Thyroid gland (tissue), 4 donors: ENCODE measurements around the gene SYTL4. TPM values are rescaled to one million over a fixed set of nuclear protein-coding genes. Genes with fewer than 3 reads are reported as not detected.

Source experiments
- DNase-seq, 2 donors: peaks; one replicate each; pipeline ENCODE4 v3.0.0-alpha.2; 2019
- H3K27ac ChIP-seq, 3 donors: fragments of 200-600 bp; sonication (generic); 1 replicate in 2 of 3; 2 replicates in 1 of 3; pipeline ENCODE4 v1.5.1; 2016 to 2019; ENCODE audit warnings: mild to moderate bottlenecking in 1 of 3, moderate library complexity in 1 of 3
- H3K27me3 ChIP-seq: fragments of 200-600 bp; sonication (generic); one replicate; pipeline ENCODE4 v1.5.1; 2019
- H3K36me3 ChIP-seq, 2 donors: fragments of 200-600 bp; sonication (generic); one replicate each; pipeline ENCODE4 v1.5.1; 2016 to 2019
- H3K4me1 ChIP-seq, 2 donors: fragments of 200-600 bp; sonication (generic); one replicate each; pipeline ENCODE4 v1.5.1; 2017 to 2019
- H3K4me3 ChIP-seq, 3 donors: fragments of 200-600 bp; sonication (generic); replicated peaks in 1 of 3; 1 replicate in 2 of 3; 2 replicates in 1 of 3; pipeline ENCODE4 v1.5.1; 2016; ENCODE audit warnings: mild to moderate bottlenecking in 1 of 3
- H3K9me3 ChIP-seq: fragments of 200-600 bp; sonication (generic); one replicate; pipeline ENCODE4 v1.5.1; 2017
- POLR2A ChIP-seq, 2 donors: fragments of 450-650 bp; IDR thresholded peaks; one replicate each; pipeline ENCODE4 v1.6.1; 2017; ENCODE audit warnings: antibody characterized with exemption in 2 of 2, mild to moderate bottlenecking in 2 of 2, moderate library complexity in 1 of 2
- WGBS, 2 donors: methylation state at CpG; one replicate each; pipeline ENCODE4 v1.1.5; 2017; 5-methylcytosine and 5-hydroxymethylcytosine counted together
- intact Hi-C: fragments of 100-400 bp; cut with DNase I; formaldehyde crosslinking; loops from one replicate; pipeline ENCODE4 v1.15.1; 2023
- total RNA-seq, 4 donors: library from RNA; depleted of rRNA; stranded (reverse); fragments of >200 nt; gene quantifications; one replicate each; pipeline ENCODE4 v1.2.3, GENCODE V29; 2016
- TF ChIP-seq, protein P1 (sequence below), 6 experiments: fragments of 200-600 bp in 3 of 6; fragments of 450-650 bp in 3 of 6; sonication (generic) in 3 of 6; IDR thresholded peaks; one replicate each; pipeline ENCODE4 v1.5.1; 2016 to 2019; ENCODE audit warnings: antibody characterized with exemption in 6 of 6, mild to moderate bottlenecking in 2 of 6, inconsistent platforms in 1 of 6, moderate library complexity in 1 of 6

SYTL4 gene
- total RNA-seq, 4 donors from 2014 or later, result 13.1 to 28.2 (median 23.2) TPM

DNA sequence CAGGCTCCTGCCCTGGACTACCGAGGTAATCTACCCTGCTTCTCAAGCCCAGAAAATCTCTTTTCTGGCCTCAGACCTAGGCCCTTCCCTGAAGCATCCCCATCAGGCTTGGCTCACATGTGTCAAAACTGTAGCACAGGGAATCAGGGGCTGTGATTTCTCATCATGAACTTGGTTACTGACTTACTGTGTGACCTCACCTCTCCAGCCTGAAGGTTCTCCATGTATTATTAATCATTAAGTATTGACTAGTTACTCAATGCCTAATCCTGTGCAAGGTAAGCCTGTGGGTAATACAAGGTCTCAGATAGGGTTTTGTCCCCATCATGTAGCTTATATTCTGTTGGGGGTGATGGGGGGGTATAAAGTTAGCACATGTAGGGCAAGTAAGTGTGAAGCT lies 81.1 kb downstream of the SYTL4 start:
- no peak for TF ChIP-seq POLR2A (IDR thresholded peaks at IDR 0.05)
- TF ChIP-seq, protein P1, sequence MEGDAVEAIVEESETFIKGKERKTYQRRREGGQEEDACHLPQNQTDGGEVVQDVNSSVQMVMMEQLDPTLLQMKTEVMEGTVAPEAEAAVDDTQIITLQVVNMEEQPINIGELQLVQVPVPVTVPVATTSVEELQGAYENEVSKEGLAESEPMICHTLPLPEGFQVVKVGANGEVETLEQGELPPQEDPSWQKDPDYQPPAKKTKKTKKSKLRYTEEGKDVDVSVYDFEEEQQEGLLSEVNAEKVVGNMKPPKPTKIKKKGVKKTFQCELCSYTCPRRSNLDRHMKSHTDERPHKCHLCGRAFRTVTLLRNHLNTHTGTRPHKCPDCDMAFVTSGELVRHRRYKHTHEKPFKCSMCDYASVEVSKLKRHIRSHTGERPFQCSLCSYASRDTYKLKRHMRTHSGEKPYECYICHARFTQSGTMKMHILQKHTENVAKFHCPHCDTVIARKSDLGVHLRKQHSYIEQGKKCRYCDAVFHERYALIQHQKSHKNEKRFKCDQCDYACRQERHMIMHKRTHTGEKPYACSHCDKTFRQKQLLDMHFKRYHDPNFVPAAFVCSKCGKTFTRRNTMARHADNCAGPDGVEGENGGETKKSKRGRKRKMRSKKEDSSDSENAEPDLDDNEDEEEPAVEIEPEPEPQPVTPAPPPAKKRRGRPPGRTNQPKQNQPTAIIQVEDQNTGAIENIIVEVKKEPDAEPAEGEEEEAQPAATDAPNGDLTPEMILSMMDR (IDR thresholded peaks at IDR 0.05), result no peak
- Histone ChIP-seq H3K27me3 (no peaks in the 10 kb centered on the region), H3K9me3 (no peaks in the 10 kb centered on the region), H3K4me1 (no peaks in the 10 kb centered on the region), H3K36me3 (no peaks in the 10 kb centered on the region), H3K27ac (peak overlapping the region in 2 of 3 donors; percentile 38 to 46), H3K4me3 (no peak overlapping the region)
- intact Hi-C loops, result no loop called here
- 100% methylated on average over 1 of the region's 1 CpG for WGBS, 2 donors
- no peak for DNase-seq

GRCh38 chrX:100649550-100650356 lies 82.2 kb downstream of the SYTL4 start:
- WGBS, 2 donors, result 50 to 52% methylated on average over 2 to 11 of the region's 12 CpGs
- H3K9me3 ChIP-seq, result no peaks in the 10 kb centered on the region
- no peaks in the 10 kb centered on the region for H3K4me1 ChIP-seq
- peak; percentile 2 to 13 for DNase-seq
- H3K36me3 ChIP-seq, result no peaks in the 10 kb centered on the region
- H3K27me3 ChIP-seq, result no peaks in the 10 kb centered on the region
- TF ChIP-seq POLR2A (IDR thresholded peaks at IDR 0.05), result no peak
- TF ChIP-seq, protein P1 (IDR thresholded peaks at IDR 0.05), result no peak
- H3K4me3 ChIP-seq, result no peak overlapping the region
- intact Hi-C loops, result no loop called here
- peak overlapping the region; percentile 15 to 46 (median 38) for H3K27ac ChIP-seq

GRCh38 chrX:100648458-100649417 lies 83.2 kb downstream of the SYTL4 start:
- no peak overlapping the region for H3K4me3 ChIP-seq
- TF ChIP-seq POLR2A (IDR thresholded peaks at IDR 0.05), result no peak
- TF ChIP-seq, protein P1 (IDR thresholded peaks at IDR 0.05), result no peak
- intact Hi-C loops, result no loop called here
- no peaks in the 10 kb centered on the region for H3K4me1 ChIP-seq
- no peaks in the 10 kb centered on the region for H3K9me3 ChIP-seq
- H3K27ac ChIP-seq, result peak overlapping the region; percentile 17 to 38 (median 26)
- WGBS, 2 donors, result 59 to 74% methylated on average over 8 of the region's 8 CpGs
- no peak for DNase-seq
- no peaks in the 10 kb centered on the region for H3K36me3 ChIP-seq
- no peaks in the 10 kb centered on the region for H3K27me3 ChIP-seq

DNA sequence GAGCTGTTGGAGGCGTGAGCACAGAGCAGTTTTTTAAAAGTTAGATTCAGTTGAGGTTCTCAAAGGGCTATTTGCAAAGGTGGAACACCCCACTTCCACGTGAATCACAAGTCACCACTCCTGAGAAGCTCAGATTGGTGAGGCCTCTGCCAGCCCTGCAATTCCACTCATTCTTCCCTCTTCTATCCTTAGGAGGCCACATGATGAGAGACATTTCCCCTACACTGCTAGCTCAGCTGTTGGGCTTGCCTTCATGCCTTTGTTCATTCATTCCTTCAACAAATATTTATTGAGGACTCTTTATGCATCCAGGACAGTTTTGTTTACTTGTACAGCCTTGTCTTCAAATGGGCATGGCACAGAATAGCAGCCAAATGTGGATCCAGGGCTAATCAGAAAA lies 84.2 kb downstream of the SYTL4 start:
- WGBS, 2 donors, result 86 to 89% methylated on average over 2 of the region's 2 CpGs
- DNase-seq, result no peak
- Histone ChIP-seq H3K4me1 (no peaks in the 10 kb centered on the region), H3K27ac (no peak overlapping the region), H3K27me3 (no peaks in the 10 kb centered on the region), H3K36me3 (no peaks in the 10 kb centered on the region), H3K9me3 (no peaks in the 10 kb centered on the region), H3K4me3 (no peak overlapping the region)
- intact Hi-C loops, result no loop called here
- TF ChIP-seq POLR2A (IDR thresholded peaks at IDR 0.05), result no peak
- TF ChIP-seq, protein P1 (IDR thresholded peaks at IDR 0.05), result no peak
